Measurements from ENCODE around the gene MLN. TPM values are rescaled to one million over a fixed set of nuclear protein-coding genes. Genes with fewer than 3 reads are reported as not detected.

Gene MLN, protein sequence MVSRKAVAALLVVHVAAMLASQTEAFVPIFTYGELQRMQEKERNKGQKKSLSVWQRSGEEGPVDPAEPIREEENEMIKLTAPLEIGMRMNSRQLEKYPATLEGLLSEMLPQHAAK
- total RNA-seq = not detected

DNA sequence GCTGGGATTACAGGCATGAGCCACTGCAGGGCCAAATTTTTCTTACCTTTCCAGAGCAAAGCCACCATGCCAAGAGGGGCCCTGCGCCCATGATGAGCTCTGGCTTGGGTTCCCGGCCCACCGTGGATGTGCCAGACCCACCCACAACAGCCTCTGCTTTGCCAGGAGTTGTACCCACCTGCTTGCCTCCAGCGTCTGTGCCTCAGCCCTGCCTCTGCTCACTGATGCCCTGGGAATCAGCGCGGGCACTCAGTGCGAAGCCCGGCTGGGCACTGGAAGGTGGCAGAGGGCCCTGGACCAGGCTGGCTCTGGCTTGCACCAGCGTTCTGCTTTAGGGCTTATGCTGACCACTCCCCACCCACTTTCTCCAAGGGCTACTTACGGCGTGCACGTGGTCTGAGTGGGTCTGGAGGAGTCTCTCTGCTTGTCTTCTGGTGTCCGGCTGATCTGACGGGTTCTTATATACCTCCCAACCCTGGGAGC is at the start of gene MLN:
Gene MLN (minus strand): TSS at position 433 of the 483 bp plus-strand sequence. CDS start 2,840 bp downstream, outside the sequence.
- DNase-seq = no peak

DNA sequence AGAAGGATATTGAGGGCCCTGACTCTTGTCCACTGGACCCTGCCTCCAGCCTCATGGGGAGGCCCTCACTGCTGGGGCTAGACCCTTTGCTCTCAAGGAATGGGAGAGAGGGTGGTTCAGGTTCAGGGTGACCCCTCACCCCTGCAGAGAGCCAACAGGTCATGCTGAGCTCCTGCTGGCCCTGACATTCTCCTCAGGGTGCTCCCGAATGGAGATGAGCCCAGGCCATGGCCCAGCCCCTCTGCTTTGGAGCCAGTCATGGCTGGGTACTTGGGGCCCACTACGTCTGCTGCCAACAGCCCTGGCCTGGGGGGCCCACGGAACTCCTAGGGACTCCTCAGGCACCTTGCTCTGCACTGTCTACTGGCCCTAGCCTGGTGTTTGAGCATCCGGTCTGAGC is 49.2 kb upstream of the MLN start:
- no peak for DNase-seq

DNA sequence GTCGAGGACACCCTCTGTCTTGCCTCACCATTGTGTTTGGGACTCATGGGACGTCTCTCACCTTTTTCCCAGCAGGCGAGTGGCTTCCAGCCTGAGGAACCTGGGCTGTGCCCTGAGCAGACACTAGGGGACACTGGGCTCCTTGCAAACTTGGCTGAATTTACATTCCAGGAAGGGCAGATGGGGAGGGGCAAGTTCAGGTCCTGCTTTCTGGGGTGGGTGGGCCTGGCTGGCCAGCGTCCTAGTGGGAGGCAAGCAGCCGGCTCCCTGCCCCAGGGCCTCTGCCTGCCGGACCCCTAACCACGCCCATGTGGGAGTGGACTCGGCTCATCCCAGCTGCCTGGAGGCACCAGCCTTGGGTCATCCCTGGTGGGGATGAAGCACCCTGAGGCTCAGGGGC is 48.2 kb upstream of the MLN start:
- no peak for DNase-seq

DNA sequence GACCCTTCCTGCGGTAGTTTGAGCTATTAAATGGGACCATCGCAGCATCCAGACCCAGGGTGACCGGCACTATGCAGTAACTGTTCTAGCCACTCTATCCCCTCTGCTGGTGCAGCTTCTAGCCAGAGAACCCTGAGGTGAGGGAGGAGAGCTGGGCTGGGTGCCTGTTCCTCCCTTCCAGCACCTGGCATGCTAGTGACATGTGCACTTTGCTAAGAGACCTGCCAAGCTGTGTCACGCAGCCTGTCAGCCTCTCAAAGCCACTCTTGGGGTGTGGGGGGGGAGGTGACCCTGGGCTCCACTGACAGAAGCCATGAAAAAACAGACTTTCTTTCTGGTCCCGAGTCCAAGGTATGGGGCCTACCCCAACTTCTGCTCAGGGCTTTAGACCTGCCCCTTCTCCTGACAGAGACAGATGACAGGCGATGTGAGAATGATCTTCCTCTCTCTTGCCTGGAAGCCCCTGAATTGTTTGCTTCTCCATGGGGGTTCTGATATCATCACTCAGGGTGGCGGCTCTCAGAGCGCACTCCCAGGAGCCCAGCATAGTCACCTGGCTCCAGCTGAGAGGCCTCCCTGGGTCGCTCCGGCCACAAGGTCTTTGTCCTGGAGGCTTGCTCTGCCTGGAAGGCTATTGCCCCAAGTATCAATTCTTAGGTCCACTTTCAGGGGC is 47.2 kb upstream of the MLN start:
- DNase-seq = no peak

DNA sequence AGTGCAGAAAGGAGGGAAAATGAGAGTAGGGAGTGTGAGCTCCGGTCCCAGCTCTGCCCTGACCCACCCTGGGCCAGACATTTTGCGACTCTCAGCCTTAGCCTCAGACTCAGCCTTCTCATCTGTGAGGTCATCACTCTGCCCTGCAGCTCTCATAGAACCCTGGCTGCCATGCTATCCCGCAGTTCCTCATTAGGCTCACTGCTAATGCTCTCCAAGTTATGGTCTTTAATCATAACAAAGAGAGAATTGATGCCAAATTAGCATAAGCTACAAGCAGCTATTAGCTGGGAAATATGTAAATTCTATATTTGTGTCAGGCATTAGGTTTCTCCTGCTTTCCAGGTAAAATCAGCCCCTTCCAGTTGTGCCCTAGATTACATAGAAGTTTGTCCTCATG is 46.5 kb upstream of the MLN start:
- no peak for DNase-seq

DNA sequence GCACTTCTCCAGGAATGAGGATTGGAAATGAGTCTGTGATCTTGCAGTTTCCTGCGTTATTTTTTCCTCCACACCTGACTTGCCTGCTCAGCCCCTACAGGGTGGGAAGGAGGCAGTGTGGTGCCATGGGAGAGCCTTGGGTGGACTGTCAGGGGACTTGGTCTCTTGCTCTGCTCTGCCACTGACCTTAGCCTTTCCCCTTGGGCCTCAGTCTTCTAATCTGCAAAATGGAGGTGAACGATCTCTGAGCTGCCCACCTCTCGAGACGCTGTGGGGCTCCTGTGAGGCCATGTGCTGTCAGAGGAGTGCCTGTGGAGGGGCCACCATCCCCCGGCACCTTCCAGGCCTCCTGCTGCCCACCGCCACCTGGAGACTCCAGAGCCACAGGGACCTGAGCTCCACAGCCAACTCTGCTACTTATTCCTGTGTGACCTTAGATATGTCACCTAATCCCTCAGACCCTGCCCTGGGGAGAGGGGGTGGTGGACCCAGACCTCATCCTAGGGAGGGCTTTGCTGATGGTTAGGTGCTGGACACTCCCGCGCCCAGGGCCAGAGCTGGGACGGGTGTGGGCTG is 45.8 kb upstream of the MLN start:
- no peak for DNase-seq

DNA sequence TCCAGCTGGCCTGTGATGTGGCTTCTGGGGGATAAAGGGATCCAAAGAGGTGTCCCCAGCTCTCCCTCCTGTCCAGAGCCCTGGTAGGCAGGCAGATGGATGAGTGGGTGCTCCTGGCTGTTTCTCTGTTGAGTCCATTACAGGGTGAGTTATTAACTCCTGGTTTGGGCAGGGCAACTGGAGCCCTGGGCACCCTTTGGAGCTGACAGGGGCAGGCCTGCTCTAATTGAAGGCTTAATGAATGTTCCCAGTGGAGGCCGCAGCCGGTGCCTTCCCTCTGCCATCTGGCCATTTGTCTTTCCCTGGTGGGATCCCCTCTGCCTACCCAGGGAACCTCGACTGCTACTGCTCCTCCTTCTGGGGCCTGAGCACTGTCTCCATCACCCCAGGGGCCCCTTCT is 44.7 kb upstream of the MLN start:
- DNase-seq = no peak

DNA sequence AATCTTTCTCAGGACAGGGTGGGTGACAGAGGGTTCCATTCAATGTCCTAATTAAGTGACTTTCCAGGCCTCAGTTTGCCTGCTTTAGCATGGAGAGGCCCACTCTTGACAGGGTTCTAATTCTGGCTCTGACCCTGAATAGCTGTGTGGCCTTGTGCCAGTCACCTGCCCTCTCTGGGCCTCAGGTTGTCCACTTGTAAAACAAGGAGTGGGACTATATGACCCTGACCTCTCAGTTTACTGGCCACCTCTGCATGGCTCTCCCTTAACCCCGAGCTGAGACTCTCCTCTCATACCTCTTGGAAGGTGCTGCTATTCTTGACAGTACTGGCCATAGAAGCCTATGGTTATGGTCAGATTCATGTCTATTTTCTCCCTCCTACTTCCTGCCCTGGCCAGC is 44.1 kb upstream of the MLN start:
- no peak for DNase-seq

DNA sequence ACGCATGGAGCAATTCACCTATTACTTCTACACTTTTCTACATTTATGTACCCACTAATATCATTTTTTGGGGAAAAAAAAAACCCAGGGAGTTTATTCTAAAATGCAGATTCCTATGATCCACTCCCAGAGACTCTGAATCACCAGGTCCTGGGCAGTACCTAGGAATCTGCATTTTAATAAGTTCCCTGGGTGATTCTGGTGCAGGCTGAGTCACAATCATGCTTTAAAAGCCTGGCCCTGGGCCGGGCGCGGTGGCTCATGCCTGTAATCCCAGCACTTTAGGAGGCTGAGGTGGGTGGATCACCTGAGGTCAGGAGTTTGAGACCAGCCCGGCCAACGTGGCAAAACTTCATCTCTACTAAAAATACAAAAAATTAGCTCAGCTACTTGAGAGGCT is 43.3 kb upstream of the MLN start:
- no peak for DNase-seq

DNA sequence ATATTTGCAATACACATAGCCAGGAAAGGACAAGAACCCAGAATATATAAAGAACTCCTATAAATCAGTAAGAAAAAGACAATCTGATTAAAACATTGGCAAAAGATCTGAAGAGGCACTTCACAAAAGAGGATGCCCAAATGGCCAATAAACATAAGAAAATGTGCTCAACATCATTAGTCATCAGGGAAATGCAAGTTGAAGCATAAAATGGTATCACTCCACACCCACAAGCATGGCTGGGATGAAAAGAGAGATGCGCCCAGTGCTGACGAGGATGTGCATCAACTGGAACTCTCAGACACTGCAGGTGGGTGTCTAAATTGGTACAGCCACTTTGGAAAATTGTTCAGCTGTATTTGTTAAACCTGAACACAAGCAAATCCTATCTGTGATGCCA is 42.4 kb upstream of the MLN start:
- DNase-seq = no peak

DNA sequence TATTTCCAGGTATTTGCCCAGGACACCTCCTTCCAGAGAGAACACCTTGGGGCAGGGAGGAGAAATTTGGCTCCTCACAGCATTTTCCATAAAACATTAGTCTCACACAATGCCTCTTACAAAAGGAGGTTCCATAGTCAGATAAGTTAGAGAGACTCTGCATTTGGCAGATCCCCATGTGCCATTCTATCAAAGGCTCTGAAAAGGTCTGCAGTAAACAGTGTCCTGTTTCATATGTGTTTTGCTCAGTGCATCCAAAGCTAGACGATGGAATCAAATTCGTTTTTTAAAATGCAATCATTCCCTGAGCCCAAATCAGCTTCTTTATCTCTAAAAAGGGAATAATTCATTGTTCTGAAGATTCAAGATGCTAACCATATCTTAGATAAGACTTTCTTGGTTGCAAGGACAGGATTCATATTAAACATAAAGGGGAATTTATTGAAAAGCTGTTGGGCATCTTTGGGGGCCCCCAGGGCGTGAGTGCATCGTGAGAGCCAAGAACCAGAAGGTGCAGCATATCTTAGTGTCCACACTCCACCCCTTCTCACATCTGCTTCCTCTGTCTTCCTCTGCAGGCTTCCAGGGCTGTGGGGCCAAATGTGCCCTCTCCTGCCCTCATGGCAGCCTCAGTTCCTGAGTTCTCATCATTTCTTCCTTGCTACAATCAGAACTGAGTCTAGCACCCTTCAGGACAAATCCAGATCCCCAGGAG is 41.4 kb upstream of the MLN start:
- no peak for DNase-seq

DNA sequence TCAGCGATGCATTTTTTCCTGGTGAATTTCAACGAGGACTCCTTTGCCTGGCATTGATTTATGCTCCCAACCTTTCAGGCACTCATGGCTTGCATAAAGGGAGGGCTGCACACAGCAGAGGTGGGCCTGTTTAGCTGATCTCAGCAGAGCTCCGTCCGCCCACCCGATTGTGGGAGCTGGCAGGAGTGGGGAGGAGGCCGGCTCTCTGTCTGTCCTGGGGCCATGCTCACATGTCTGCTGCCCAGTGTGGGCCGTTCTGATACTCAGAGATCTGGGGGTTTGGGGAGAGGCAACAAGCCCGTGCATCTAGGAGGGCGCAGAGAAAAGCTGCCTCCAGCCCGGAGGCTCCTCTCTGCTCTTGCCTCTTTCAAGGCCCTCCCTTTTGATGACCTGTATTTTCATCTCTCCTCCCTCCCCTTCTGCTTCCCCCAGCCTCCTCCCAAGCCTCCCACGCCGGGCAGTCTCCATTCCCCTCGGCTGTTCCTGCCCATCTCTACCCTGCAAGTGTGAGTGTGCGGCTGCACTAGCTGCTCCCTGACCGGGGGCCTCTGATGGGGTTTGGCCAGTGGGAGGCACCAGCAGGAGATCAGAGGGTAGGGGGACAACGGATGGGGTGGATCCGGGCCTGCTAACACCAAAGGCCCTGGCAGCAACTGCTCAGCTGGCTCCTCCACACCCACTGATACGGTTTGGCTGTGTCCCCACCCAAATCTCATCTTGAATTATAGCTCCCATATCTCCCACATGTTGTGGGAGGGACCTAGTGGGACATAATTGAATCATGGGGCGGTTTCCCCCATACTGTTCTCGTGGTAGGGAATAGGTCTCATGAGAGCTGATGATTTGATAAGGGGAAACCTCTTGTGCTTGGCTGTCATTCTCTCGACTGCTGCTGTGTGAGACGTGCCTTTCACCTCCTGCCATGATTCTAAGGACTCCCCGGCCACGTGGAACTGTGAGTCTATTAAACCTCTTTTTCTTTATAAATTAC is 39.6 kb upstream of the MLN start:
- no peak for DNase-seq

DNA sequence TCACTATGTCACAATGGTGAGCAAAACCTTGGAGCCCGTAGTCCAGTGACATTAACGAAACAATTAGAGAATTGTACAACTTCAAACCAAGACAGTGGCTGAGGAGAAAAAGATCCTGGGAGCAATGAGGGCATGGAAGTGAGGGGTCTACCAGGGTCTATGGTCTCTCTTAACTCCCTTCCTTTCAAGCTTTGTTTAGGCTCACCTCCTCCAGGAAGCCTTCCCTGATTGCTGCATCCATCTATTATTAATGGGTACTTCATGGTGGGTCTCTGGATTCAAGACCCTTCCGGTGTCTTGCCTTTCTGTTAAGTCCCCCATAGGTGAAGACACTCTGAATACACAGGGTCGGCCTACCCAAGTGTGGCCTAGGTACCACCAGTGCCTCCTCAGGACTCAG is 38.1 kb upstream of the MLN start:
- no peak for DNase-seq

DNA sequence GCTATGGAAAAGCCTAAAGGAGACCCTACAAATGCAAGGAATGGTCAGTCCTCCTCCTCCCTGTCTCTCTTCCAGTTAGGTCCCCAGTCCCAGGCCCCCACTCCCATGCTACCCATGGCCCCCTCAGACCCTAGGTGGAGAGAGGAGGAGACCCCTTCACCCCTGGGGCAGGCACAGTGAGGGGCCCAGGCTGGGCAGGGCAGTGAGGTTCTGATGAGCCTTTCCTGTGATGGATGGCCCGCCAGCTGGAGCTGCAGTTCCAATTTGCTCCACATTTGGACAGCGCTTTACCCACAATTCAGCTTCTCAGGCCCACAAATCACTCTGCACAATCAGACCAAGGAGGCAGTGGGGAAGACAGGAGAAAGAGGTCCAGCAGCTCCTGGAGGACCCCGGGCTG is 37.3 kb upstream of the MLN start:
- DNase-seq = no peak

DNA sequence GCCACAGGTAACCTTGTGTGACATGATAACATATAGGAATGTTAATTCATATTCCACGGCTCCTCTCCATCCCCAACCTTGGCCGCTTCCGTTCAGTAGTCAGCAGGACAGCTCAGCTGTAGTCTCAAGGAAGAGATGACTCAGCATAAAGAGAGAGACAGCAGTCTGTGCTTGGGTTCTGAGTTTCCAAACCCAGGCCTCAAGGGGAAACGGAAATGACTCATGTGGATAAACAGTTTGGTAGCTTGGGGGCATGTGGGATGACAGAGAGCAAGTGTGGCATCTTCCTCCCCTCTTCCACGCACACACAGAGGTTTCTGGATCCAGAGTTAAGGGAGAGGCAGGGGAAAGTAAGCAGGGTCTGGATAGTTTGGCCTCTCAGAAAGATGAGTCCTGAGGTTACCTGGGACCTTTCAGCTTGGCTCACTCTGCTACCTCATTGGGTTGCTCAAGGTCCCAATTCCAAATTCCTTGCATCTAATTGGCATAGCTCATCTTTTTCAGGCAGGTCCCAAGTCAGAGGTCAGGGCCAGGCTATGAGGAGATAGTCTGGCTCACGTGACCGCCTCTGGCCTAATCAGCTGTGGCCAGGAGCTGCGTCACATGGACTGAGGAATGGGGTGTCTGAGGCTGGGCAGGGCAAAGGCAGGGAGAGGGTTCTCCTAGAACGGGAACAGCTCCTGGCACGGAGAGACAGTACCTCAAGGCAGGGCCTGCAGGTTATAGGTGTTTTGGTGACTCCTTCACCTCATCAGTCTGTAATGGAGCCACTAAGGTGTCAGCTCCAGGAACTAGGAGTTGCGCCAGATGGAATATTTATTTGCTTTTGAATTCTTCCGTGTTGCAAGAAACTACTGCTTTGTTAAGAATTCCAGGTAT is 36.5 kb upstream of the MLN start:
- DNase-seq = no peak

DNA sequence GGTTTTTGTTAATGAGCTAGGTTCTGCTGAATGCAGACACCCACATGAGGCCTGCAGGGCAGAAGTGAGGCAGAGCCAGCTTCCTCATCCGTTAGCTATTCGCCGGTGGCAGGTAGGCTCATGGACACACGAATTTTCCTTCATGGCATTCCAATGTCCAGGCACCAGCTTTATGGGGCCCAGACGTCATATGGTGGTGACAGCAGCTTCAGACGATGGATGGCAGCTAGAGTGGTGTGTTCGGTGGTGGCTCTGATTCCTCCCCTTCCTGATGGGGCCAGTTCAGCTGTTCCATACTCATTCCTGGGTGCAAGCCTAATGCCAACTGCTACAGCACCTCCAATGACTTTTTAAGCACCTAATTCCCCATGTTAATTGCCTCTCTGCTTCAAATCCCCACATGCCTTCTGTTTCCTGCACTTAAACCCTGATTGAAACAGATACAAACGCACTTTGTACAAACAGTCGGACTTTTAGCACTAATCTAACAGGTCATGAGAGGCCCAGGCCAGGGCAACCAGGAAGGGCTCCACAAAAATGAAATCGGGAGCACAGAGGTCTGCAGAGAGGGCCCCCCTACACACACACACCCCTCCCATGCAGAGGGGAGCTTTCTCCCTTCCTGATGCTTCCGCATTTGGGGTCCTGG is 35.7 kb upstream of the MLN start:
- no peak for DNase-seq

DNA sequence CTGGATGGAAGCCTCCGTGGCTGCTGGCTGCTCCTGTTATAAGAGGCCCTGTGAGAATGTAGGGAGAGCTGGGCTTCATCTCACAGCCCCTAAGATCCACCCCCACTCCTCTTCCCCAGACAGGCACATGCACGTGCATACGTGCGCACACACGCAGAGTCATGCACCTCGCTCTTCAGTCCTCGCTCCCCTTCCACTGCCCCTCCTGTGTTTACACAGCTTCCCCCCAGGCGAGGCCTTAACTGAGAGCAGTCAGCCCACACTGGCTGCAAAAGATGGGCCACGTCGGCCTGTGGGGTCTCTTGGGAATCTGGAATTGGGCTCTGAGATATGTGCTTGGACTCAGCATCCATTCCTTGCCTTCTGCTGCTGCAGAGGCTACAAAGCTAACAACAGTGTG is 35.2 kb upstream of the MLN start:
- DNase-seq = no peak

DNA sequence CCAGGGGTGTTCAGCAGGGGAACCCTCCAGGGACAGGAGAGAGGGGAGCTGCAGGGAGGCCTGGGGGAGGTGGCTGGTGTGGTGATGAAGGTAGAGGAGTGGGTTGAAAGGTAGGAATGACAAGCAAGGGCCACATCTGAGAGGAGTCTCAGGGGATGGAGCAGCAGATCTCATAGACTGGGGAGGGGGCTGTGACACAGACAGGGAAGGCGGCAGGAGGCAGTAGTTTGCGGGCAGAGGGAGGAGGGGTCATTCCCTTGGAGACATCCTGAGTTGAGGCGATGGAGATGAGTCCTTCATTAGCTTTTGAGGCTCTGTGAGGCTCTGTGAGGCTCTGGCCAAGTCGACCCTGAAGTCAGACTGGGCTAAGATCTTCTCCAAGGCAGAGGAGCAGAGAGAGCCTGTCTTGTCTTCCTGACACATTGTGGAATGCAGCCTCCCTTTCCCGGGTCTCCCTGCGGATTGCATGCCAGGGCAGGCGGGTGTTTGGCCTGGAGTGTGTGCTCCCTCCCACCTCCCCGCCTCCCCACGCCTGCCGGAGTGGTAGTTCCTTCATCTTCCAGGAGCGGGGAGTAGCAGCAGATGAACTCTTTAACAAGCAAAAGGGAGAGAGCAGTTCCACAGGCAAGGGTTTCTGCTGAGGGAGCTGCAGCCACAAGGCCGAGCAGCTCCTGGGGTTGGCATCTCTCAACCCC is 34.3 kb upstream of the MLN start:
- no peak for DNase-seq

DNA sequence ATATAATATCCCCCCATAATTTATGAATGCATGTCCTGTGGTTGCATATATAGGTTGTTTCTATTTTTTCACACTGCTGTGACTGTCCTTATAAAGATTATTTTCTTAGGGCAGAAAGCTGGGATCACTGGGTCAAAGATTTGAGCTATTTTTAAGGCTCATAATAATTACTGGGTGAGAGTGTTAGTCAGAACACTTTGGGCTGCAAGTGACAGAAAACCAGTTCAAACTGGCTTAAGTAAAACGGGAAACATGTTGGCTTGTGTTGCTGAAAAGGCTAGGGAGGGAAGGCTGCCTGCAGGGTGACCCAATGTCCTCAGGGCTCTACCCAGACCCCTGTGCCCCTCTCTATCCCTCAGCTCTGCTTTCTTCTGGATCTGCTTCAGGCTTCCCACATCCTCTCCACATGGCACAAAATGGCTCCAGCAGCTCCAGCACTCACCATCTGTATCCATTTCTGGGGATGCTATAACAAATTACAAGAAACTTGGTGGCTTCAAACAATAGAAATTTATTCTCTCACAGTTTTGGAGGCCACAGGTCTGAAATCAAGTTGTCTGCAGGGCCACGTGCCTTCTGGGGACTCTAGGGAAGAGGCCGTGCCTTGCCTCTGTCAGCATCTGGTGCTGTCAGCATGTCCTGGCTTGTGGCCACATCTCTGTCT is 33.1 kb upstream of the MLN start:
- no peak for DNase-seq

Measured in effector CD4-positive, alpha-beta T cell (primary cell).